ENCODE data around the gene CENPN.

CENPN gene

GRCh38 chr16:81006813-81007695, at the start of gene CENPN, which contains the start of gene CMC2:
CENPN (plus strand) TSS chr16:81007214; CDS start chr16:81011940, 4,726 bp downstream.
CMC2 (minus strand) TSS chr16:81006885; CDS start chr16:80997394, 9,491 bp downstream.
- peak; percentile 93 to 94 (median 93) for DNase-seq (ENCODE audit: low read depth in 3 of 3, low spot score in 1 of 3)

GRCh38 chr16:80958284-80958683, 48.7 kb upstream of the CENPN start:
- DNase-seq (ENCODE audit: low read depth in 3 of 3, low spot score in 1 of 3), result no peak

GRCh38 chr16:80962879-80963278, 44.1 kb upstream of the CENPN start:
- no peak for DNase-seq (ENCODE audit: low read depth in 3 of 3, low spot score in 1 of 3)

- no peak for DNase-seq (ENCODE audit: low read depth in 3 of 3, low spot score in 1 of 3)
Observed at GRCh38 chr16:80964351-80964750, 42.7 kb upstream of the CENPN start.

- no peak for DNase-seq (ENCODE audit: low read depth in 3 of 3, low spot score in 1 of 3)
Observed at GRCh38 chr16:80966617-80967016, 40.4 kb upstream of the CENPN start.

GRCh38 chr16:80968386-80969113, 38.5 kb upstream of the CENPN start:
- no peak for DNase-seq (ENCODE audit: low read depth in 3 of 3, low spot score in 1 of 3)

GRCh38 chr16:80969114-80969484, 37.9 kb upstream of the CENPN start:
- DNase-seq (ENCODE audit: low read depth in 3 of 3, low spot score in 1 of 3), result no peak

- no peak for DNase-seq (ENCODE audit: low read depth in 3 of 3, low spot score in 1 of 3)
Observed at GRCh38 chr16:80971819-80972218, 35.2 kb upstream of the CENPN start.

- no peak for DNase-seq (ENCODE audit: low read depth in 3 of 3, low spot score in 1 of 3)
Observed at GRCh38 chr16:80972611-80973010, 34.4 kb upstream of the CENPN start.

GRCh38 chr16:80973991-80974390, 33.0 kb upstream of the CENPN start:
- no peak for DNase-seq (ENCODE audit: low read depth in 3 of 3, low spot score in 1 of 3)

GRCh38 chr16:80974649-80975376, 32.2 kb upstream of the CENPN start:
- DNase-seq (ENCODE audit: low read depth in 3 of 3, low spot score in 1 of 3), result no peak

- DNase-seq (ENCODE audit: low read depth in 3 of 3, low spot score in 1 of 3), result no peak
Observed at GRCh38 chr16:80976946-80977345, 30.1 kb upstream of the CENPN start.

GRCh38 chr16:80981103-80981502, 25.9 kb upstream of the CENPN start:
- DNase-seq (ENCODE audit: low read depth in 3 of 3, low spot score in 1 of 3), result no peak

- DNase-seq (ENCODE audit: low read depth in 3 of 3, low spot score in 1 of 3), result no peak
Observed at GRCh38 chr16:80982646-80983045, 24.4 kb upstream of the CENPN start.

- no peak for DNase-seq (ENCODE audit: low read depth in 3 of 3, low spot score in 1 of 3)
Observed at GRCh38 chr16:80984124-80984892, 22.7 kb upstream of the CENPN start.

GRCh38 chr16:80985611-80986010, 21.4 kb upstream of the CENPN start:
- DNase-seq (ENCODE audit: low read depth in 3 of 3, low spot score in 1 of 3), result no peak

GRCh38 chr16:80986557-80986956, 20.5 kb upstream of the CENPN start:
- DNase-seq (ENCODE audit: low read depth in 3 of 3, low spot score in 1 of 3), result no peak

GRCh38 chr16:80988756-80989155, 18.3 kb upstream of the CENPN start:
- no peak for DNase-seq (ENCODE audit: low read depth in 3 of 3, low spot score in 1 of 3)

- DNase-seq (ENCODE audit: low read depth in 3 of 3, low spot score in 1 of 3), result no peak
Observed at GRCh38 chr16:80989801-80990200, 17.2 kb upstream of the CENPN start.

GRCh38 chr16:80990577-80990976, 16.4 kb upstream of the CENPN start:
- no peak for DNase-seq (ENCODE audit: low read depth in 3 of 3, low spot score in 1 of 3)

- DNase-seq (ENCODE audit: low read depth in 3 of 3, low spot score in 1 of 3), result no peak
Observed at GRCh38 chr16:80990978-80991377, 16.0 kb upstream of the CENPN start.
